OCI-LY1 (cell line): ENCODE results near the gene CACNA1H.

ENCODE experiments used
- EZH2 ChIP-seq: fragments of 200-600 bp; sonication (generic), shearing (Covaris generic); IDR thresholded peaks from 2 replicates; pipeline ENCODE4 v1.8.0; 2017; ENCODE audit warnings: borderline replicate concordance, mixed run types, mild to moderate bottlenecking, antibody characterized with exemption, low read length, moderate library complexity, mixed read lengths
- TF ChIP-seq, protein P1 (sequence below): fragments of 200-600 bp; sonication (generic), shearing (Covaris generic); IDR thresholded peaks from 2 replicates; pipeline ENCODE4 v1.5.1; 2017; ENCODE audit warnings: mild to moderate bottlenecking, antibody characterized with exemption, low read length, moderate library complexity, mixed read lengths

DNA sequence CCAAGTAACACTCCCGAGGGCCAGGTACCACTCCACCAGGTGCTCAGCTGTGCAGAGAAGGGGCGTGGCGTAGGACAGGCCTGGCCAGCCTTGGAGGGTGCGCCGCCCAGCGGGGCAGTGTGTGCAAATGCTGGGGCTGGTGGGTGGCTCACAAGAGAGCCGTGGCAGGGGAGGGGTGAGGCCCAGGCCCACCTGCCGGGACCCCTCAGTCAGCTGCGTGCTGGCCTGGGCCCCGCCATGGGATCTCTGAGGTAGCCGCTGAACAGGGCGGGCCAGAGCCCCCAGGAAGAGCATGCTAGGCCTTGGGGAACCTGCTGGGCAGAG is 63.4 kb downstream of the CACNA1H start:
- TF ChIP-seq, protein P1, sequence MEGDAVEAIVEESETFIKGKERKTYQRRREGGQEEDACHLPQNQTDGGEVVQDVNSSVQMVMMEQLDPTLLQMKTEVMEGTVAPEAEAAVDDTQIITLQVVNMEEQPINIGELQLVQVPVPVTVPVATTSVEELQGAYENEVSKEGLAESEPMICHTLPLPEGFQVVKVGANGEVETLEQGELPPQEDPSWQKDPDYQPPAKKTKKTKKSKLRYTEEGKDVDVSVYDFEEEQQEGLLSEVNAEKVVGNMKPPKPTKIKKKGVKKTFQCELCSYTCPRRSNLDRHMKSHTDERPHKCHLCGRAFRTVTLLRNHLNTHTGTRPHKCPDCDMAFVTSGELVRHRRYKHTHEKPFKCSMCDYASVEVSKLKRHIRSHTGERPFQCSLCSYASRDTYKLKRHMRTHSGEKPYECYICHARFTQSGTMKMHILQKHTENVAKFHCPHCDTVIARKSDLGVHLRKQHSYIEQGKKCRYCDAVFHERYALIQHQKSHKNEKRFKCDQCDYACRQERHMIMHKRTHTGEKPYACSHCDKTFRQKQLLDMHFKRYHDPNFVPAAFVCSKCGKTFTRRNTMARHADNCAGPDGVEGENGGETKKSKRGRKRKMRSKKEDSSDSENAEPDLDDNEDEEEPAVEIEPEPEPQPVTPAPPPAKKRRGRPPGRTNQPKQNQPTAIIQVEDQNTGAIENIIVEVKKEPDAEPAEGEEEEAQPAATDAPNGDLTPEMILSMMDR: no peak
- TF ChIP-seq EZH2: no peak
